ENCODE measurements around the gene TSC22D1. TPM values are rescaled to one million over a fixed set of nuclear protein-coding genes. Genes with fewer than 3 reads are reported as not detected.

Gene TSC22D1
- total RNA-seq, 4 donors from 2014 or later = 199 to 263 (median 248) TPM

GRCh38 chr13:44574466-44574855 is 1.7 kb downstream of the TSC22D1 start:
- Histone ChIP-seq H3K4me1 (peaks cover 38 to 61% (median 58%) of the 10 kb centered on the region in 4 donors), H3K4me3 (peak overlapping the region; percentile 88 to 98 (median 95)), H3K27me3 (no peaks in the 10 kb centered on the region), H3K36me3 (peaks cover 0 to 5% (median 0%) of the 10 kb centered on the region in 4 donors), H3K27ac (replicated peaks in 1 of 4) (peak overlapping the region in 2 of 4 donors; percentile 12 to 100), H3K9me3 (no peaks in the 10 kb centered on the region)
- intact Hi-C loops (cut with DNase I) = loop anchor here (5.0 to 10.0 kb wide), 2 partner anchors 92 to 330 kb away; no protein-coding TSS in a partner anchor
- TF ChIP-seq CTCF (IDR thresholded peaks at IDR 0.05) = no peak
- no peak for TF ChIP-seq POLR2AphosphoS5 (IDR thresholded peaks at IDR 0.05)
- TF ChIP-seq POLR2A (IDR thresholded peaks at IDR 0.05; ENCODE audit: low read depth) = no peak
- TF ChIP-seq EP300 (IDR thresholded peaks at IDR 0.05) = no peak
- 80% methylated on average over 1 of the region's 1 CpG for WGBS
- DNase-seq (ENCODE audit: extremely low spot score) = no peak

GRCh38 chr13:44573790-44574465 is 2.2 kb downstream of the TSC22D1 start:
- WGBS = 63% methylated on average over 3 of the region's 4 CpGs
- Histone ChIP-seq H3K27me3 (no peaks in the 10 kb centered on the region), H3K9me3 (no peaks in the 10 kb centered on the region), H3K27ac (replicated peaks in 1 of 4) (peak overlapping the region in 1 of 4 donors; percentile 12), H3K36me3 (peaks cover 0 to 5% (median 0%) of the 10 kb centered on the region in 4 donors), H3K4me1 (peaks cover 38 to 61% (median 59%) of the 10 kb centered on the region in 4 donors), H3K4me3 (peak overlapping the region; percentile 88 to 98 (median 95))
- TF ChIP-seq CTCF (IDR thresholded peaks at IDR 0.05) (peak in 2 of 3 experiments; percentile 21 to 40), POLR2AphosphoS5 (IDR thresholded peaks at IDR 0.05) (no peak), EP300 (IDR thresholded peaks at IDR 0.05) (no peak)
- intact Hi-C loops (cut with DNase I) = loop anchor here (5.0 to 10.0 kb wide), 2 partner anchors 92 to 331 kb away; no protein-coding TSS in a partner anchor
- no peak for DNase-seq (ENCODE audit: extremely low spot score)

GRCh38 chr13:44573071-44573470 is 3.1 kb downstream of the TSC22D1 start:
- intact Hi-C loops (cut with DNase I) = loop anchor here (5.0 to 10.0 kb wide), 2 partner anchors 91 to 332 kb away; no protein-coding TSS in a partner anchor

GRCh38 chr13:44566601-44567000 is 9.5 kb downstream of the TSC22D1 start:
- intact Hi-C loops (cut with DNase I) = no loop called here
- H3K27me3 ChIP-seq = no peaks in the 10 kb centered on the region
- peaks cover 0 to 34% (median 18%) of the 10 kb centered on the region in 4 donors for H3K4me1 ChIP-seq
- H3K36me3 ChIP-seq = no peaks in the 10 kb centered on the region
- no peak overlapping the region for H3K27ac ChIP-seq (replicated peaks in 1 of 4)
- no peak for DNase-seq (ENCODE audit: extremely low spot score)
- TF ChIP-seq POLR2AphosphoS5 (IDR thresholded peaks at IDR 0.05) = no peak
- TF ChIP-seq CTCF (IDR thresholded peaks at IDR 0.05) = no peak
- no peak for TF ChIP-seq EP300 (IDR thresholded peaks at IDR 0.05)
- TF ChIP-seq POLR2A (IDR thresholded peaks at IDR 0.05; ENCODE audit: low read depth) = no peak
- H3K4me3 ChIP-seq = no peak overlapping the region
- H3K9me3 ChIP-seq = no peaks in the 10 kb centered on the region

More at GRCh38 chr13:44573071-44573470, 3.1 kb downstream of the TSC22D1 start:
- Histone ChIP-seq H3K27me3 (no peaks in the 10 kb centered on the region), H3K4me1 (peaks cover 33 to 60% (median 51%) of the 10 kb centered on the region in 4 donors), H3K9me3 (no peaks in the 10 kb centered on the region), H3K27ac (replicated peaks in 1 of 4) (no peak overlapping the region), H3K4me3 (peak overlapping the region; percentile 88 to 98 (median 95)), H3K36me3 (peaks cover 0 to 5% (median 0%) of the 10 kb centered on the region in 4 donors)
- no peak for DNase-seq (ENCODE audit: extremely low spot score)
- no peak for TF ChIP-seq EP300 (IDR thresholded peaks at IDR 0.05)
- TF ChIP-seq POLR2A (IDR thresholded peaks at IDR 0.05; ENCODE audit: low read depth) = no peak
- TF ChIP-seq CTCF (IDR thresholded peaks at IDR 0.05) = no peak
- WGBS = 93% methylated on average over 7 of the region's 7 CpGs
